ENCODE measurements around the gene DDX41.

DNA sequence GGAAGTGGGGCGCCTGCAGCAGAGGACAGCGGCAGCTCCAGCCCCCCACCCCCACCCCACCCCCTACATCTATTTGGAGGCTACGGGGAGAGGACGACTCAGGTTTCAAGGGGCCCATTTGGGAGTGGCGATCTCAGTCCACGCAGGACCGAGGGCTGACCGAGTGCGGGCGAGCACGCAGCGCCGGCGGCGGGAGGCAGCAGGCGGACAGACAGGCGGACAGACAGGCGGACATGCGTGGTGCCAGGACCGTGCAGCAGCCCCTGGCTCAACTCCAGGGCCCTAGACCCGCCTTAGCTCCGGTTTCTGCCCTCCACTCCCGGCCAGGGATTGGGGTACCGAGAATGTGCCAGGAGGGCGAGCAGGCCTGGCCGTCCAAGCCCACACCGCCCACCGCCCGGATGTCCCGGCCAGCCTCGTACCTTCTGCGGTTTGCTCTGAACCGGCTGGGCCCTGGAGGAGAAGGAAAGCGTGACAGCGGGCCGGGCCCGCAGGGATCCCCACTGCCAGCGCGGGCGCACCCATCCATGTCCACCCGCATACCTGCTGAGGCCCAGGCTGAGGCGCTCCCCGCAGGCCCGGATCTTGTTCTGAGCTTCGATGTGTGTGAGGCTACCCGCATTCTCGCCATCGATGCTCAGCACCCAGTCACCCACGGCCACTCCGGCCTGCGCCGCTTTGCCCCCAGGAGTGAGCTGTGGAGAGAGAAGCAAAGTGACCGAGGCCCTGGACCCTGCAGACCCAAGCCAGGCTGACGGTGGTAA is 24.6 kb downstream of the DDX41 start:
- TF ChIP-seq, protein P1, sequence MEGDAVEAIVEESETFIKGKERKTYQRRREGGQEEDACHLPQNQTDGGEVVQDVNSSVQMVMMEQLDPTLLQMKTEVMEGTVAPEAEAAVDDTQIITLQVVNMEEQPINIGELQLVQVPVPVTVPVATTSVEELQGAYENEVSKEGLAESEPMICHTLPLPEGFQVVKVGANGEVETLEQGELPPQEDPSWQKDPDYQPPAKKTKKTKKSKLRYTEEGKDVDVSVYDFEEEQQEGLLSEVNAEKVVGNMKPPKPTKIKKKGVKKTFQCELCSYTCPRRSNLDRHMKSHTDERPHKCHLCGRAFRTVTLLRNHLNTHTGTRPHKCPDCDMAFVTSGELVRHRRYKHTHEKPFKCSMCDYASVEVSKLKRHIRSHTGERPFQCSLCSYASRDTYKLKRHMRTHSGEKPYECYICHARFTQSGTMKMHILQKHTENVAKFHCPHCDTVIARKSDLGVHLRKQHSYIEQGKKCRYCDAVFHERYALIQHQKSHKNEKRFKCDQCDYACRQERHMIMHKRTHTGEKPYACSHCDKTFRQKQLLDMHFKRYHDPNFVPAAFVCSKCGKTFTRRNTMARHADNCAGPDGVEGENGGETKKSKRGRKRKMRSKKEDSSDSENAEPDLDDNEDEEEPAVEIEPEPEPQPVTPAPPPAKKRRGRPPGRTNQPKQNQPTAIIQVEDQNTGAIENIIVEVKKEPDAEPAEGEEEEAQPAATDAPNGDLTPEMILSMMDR (conservative IDR thresholded peaks at IDR 0.05; ENCODE audit: low read length), result no peak
- no peak for TF ChIP-seq EZH2phosphoT487 (IDR thresholded peaks at IDR 0.05; ENCODE audit: borderline replicate concordance, low read depth, low read length)
